ENCODE measurements around the gene SUB1. TPM values are rescaled to one million over a fixed set of nuclear protein-coding genes. Genes with fewer than 3 reads are reported as not detected.

The SUB1 gene
- total RNA-seq, 1 experiment from 2014 or later = 288 TPM

- peaks cover 5 to 6% of the 10 kb centered on the region in 2 experiments; a peak in 3 of 4 replicates for H3K4me1 Mint-ChIP-seq
- TF ChIP-seq, protein P1, sequence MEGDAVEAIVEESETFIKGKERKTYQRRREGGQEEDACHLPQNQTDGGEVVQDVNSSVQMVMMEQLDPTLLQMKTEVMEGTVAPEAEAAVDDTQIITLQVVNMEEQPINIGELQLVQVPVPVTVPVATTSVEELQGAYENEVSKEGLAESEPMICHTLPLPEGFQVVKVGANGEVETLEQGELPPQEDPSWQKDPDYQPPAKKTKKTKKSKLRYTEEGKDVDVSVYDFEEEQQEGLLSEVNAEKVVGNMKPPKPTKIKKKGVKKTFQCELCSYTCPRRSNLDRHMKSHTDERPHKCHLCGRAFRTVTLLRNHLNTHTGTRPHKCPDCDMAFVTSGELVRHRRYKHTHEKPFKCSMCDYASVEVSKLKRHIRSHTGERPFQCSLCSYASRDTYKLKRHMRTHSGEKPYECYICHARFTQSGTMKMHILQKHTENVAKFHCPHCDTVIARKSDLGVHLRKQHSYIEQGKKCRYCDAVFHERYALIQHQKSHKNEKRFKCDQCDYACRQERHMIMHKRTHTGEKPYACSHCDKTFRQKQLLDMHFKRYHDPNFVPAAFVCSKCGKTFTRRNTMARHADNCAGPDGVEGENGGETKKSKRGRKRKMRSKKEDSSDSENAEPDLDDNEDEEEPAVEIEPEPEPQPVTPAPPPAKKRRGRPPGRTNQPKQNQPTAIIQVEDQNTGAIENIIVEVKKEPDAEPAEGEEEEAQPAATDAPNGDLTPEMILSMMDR (conservative IDR thresholded peaks at IDR 0.05) = no peak
- no peak overlapping the region for H3K27ac Mint-ChIP-seq
- Histone ChIP-seq H3K23me2 (ENCODE audit: insufficient read length, low read depth, low read length, poor library complexity, severe bottlenecking) (no peaks in the 10 kb centered on the region), H3K27me3 (ENCODE audit: insufficient read depth, low read length) (no peaks in the 10 kb centered on the region), H3K9me3 (ENCODE audit: control insufficient read depth, low read depth, low read length) (no peaks in the 10 kb centered on the region), H3K23ac (ENCODE audit: insufficient read length, low read depth, low read length) (no peak overlapping the region), H2AK5ac (ENCODE audit: insufficient read length, low read length) (no peak overlapping the region), H3K27ac (ENCODE audit: insufficient read length, low read depth, low read length) (no peak overlapping the region), H4K20me1 (ENCODE audit: control insufficient read depth, insufficient read depth, insufficient read length) (no peaks in the 10 kb centered on the region), H2AFZ (ENCODE audit: low read length) (no peak overlapping the region), H3K4me1 (ENCODE audit: insufficient read depth, low read length) (no peaks in the 10 kb centered on the region), H3K9ac (ENCODE audit: extremely low read depth, insufficient read length, low read length) (no peak overlapping the region), H3K79me2 (ENCODE audit: insufficient read depth, low read length) (no peaks in the 10 kb centered on the region), H2BK15ac (ENCODE audit: low read depth, low read length) (no peak overlapping the region), H3K79me1 (ENCODE audit: insufficient read depth, low read depth, low read length, poor library complexity, severe bottlenecking) (no peaks in the 10 kb centered on the region), H4K8ac (replicated peaks; ENCODE audit: insufficient read length, low read depth, low read length) (no peak overlapping the region), H3T11ph (ENCODE audit: low read length) (no peak overlapping the region), H4K91ac (ENCODE audit: insufficient read length, low read depth, low read length) (no peak overlapping the region), H3K56ac (ENCODE audit: insufficient read length, low read depth, low read length) (no peak overlapping the region), H2BK20ac (ENCODE audit: low read depth, low read length, poor library complexity, severe bottlenecking) (no peak overlapping the region), H3K18ac (ENCODE audit: insufficient read length, low read depth, low read length) (no peak overlapping the region), H4K5ac (ENCODE audit: insufficient read length, low read depth, low read length) (no peak overlapping the region), H3K4me2 (ENCODE audit: insufficient read depth, insufficient read length, low read length) (no peak overlapping the region), H2BK5ac (ENCODE audit: insufficient read length, low read length) (no peak overlapping the region), H2BK120ac (ENCODE audit: low read depth, low read length, poor library complexity, severe bottlenecking) (no peak overlapping the region), H3K14ac (ENCODE audit: insufficient read depth, low read length) (no peak overlapping the region), H2BK12ac (ENCODE audit: insufficient read length, low read depth, low read length) (no peak overlapping the region), H3K4ac (ENCODE audit: low read depth, low read length) (no peak overlapping the region)
- no peak for DNase-seq
- H3K27me3 Mint-ChIP-seq (ENCODE audit: low read depth) = no peaks in the 10 kb centered on the region
- WGBS (ENCODE audit: extremely low coverage, insufficient read length, low lambda C conversion rate) = no CpG with 5 or more reads among the region's 5 CpGs
- no peaks in the 10 kb centered on the region for H3K9me3 Mint-ChIP-seq
- H3K4me3 Mint-ChIP-seq = no peak overlapping the region
- no peaks in the 10 kb centered on the region for H3K36me3 Mint-ChIP-seq (ENCODE audit: insufficient read depth in 1 of 3, low read depth in 3 of 3)
These were observed 40.2 kb downstream of the SUB1 start for GRCh38 chr5:32625547-32625946.

All from H9 (cell line).